Measurements from ENCODE around the gene KNTC1.

DNA sequence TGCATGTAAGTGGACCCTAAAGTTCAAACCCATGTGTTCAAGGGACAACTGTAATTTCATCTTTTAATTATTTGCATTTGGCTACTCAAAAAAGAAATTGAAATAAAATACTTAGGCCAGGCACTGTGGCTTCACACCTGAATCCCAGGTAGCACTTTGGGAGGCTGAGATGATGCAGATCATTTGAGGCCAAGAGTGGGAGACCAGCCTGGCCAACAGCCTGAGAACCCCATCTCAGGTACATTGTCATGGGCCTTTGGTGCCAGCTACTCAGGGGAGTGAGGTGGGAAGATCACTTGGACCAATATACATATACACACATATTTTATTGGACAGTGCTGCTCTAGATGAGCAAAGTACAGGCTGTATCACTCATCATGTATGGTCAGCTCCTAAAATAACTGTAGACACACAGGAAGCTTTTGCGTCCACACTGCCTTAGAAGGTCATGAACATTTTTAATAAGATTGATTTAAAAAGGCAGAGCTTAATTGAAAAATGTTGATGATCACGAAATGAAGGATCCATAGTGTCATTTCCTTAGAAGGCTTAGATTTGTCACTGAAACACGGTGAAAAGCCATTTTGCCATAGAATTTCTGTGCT is 23.8 kb upstream of the KNTC1 start:
- TF ChIP-seq, protein P1, sequence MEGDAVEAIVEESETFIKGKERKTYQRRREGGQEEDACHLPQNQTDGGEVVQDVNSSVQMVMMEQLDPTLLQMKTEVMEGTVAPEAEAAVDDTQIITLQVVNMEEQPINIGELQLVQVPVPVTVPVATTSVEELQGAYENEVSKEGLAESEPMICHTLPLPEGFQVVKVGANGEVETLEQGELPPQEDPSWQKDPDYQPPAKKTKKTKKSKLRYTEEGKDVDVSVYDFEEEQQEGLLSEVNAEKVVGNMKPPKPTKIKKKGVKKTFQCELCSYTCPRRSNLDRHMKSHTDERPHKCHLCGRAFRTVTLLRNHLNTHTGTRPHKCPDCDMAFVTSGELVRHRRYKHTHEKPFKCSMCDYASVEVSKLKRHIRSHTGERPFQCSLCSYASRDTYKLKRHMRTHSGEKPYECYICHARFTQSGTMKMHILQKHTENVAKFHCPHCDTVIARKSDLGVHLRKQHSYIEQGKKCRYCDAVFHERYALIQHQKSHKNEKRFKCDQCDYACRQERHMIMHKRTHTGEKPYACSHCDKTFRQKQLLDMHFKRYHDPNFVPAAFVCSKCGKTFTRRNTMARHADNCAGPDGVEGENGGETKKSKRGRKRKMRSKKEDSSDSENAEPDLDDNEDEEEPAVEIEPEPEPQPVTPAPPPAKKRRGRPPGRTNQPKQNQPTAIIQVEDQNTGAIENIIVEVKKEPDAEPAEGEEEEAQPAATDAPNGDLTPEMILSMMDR (IDR thresholded peaks at IDR 0.05) = no peak
- TF ChIP-seq POLR2A (IDR thresholded peaks at IDR 0.05) = no peak

Measured in heart left ventricle (tissue), 13 donors.